ENCODE measurements around the gene RPS6KA2. TPM values are rescaled to one million over a fixed set of nuclear protein-coding genes. Genes with fewer than 3 reads are reported as not detected.

Gene RPS6KA2
- total RNA-seq, 1 donor from 2014 or later = 37.5 TPM

DNA sequence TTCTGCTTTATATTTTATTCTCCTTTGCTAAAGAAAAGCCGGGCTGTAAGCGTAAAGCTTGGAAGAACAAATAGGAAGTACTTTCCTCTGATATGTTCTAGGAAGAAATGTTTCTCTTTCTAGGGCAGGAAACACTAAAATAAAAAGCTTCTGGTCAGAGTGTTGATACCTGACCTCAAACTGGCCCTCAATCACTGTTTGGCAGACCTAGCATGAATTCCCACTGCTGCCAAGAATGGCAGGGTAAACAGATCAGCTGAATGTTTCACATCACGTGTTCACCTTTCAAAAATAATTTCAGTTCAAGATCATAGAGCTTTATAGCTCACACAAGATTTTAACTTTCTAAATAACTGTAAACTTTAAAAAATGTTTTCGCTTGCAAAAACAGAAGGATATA lies 247.3 kb downstream of the RPS6KA2 start:
- no peaks in the 10 kb centered on the region for H3K36me3 Mint-ChIP-seq (ENCODE audit: insufficient read depth)
- peaks cover 6% of the 10 kb centered on the region for H3K4me1 Mint-ChIP-seq (ENCODE audit: low read depth)
- no peak overlapping the region for H3K4me3 Mint-ChIP-seq (ENCODE audit: low read depth)
- no peaks in the 10 kb centered on the region for H3K27me3 Mint-ChIP-seq
- no peak overlapping the region for H3K27ac Mint-ChIP-seq
- H3K9me3 Mint-ChIP-seq (ENCODE audit: low read depth) = no peaks in the 10 kb centered on the region
- no peak for DNase-seq (ENCODE audit: low spot score, unreplicated experiment)
- TF ChIP-seq, protein P1, sequence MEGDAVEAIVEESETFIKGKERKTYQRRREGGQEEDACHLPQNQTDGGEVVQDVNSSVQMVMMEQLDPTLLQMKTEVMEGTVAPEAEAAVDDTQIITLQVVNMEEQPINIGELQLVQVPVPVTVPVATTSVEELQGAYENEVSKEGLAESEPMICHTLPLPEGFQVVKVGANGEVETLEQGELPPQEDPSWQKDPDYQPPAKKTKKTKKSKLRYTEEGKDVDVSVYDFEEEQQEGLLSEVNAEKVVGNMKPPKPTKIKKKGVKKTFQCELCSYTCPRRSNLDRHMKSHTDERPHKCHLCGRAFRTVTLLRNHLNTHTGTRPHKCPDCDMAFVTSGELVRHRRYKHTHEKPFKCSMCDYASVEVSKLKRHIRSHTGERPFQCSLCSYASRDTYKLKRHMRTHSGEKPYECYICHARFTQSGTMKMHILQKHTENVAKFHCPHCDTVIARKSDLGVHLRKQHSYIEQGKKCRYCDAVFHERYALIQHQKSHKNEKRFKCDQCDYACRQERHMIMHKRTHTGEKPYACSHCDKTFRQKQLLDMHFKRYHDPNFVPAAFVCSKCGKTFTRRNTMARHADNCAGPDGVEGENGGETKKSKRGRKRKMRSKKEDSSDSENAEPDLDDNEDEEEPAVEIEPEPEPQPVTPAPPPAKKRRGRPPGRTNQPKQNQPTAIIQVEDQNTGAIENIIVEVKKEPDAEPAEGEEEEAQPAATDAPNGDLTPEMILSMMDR (IDR thresholded peaks at IDR 0.05; ENCODE audit: unreplicated experiment) = no peak

DNA sequence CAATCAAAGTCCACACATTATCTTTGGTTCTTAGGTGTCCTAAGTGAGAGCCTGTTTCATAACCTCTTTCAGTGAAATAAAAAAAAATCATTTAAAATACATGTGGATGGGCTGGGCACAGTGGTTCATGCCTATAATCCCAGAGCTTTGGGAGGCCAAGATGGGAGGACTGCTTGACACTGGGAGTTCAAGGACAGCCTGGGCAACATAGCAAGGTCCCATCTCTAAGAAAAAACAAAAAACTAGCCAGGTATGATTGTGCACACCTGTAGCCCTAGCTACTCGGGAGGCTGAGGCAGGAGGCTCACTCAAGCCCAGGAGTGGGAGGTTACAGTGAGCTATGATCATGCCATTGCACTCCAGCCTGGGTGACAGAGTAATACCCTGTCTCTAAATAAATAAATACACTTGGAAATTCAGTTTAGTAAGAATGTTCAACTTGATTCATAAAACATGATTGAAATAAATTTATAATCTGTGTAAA lies 247.9 kb downstream of the RPS6KA2 start:
- Mint-ChIP-seq H3K27me3 (no peaks in the 10 kb centered on the region), H3K36me3 (ENCODE audit: insufficient read depth) (no peaks in the 10 kb centered on the region), H3K27ac (no peak overlapping the region), H3K4me1 (ENCODE audit: low read depth) (peaks cover 6% of the 10 kb centered on the region), H3K4me3 (ENCODE audit: low read depth) (no peak overlapping the region), H3K9me3 (ENCODE audit: low read depth) (no peaks in the 10 kb centered on the region)
- TF ChIP-seq, protein P1 (IDR thresholded peaks at IDR 0.05; ENCODE audit: unreplicated experiment) = no peak
- no peak for DNase-seq (ENCODE audit: low spot score, unreplicated experiment)

DNA sequence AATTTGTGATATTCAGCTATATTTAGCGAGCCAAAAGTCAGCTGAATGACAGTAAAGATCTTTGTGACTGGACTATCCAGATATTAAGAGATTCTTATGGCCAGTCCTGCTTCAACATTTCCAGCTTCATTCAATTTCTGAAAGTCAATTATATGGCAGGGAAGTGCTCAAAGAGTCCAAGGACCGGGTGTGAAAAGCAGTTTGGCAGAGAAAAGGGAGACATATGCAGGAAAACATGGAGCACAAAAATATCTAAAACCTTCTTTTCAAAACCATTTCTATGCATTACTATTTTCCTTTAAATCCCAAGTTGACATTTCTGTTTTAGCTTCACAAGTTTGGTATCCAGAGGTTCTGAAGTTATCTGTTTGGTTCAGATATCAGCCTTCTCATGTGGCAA lies 249.3 kb downstream of the RPS6KA2 start:
- DNase-seq (ENCODE audit: low spot score, unreplicated experiment) = no peak
- Mint-ChIP-seq H3K9me3 (ENCODE audit: low read depth) (no peaks in the 10 kb centered on the region), H3K27ac (no peak overlapping the region), H3K27me3 (no peaks in the 10 kb centered on the region), H3K4me3 (ENCODE audit: low read depth) (no peak overlapping the region), H3K4me1 (ENCODE audit: low read depth) (peaks cover 6% of the 10 kb centered on the region), H3K36me3 (ENCODE audit: insufficient read depth) (no peaks in the 10 kb centered on the region)
- TF ChIP-seq, protein P1 (IDR thresholded peaks at IDR 0.05; ENCODE audit: unreplicated experiment) = no peak

DNA sequence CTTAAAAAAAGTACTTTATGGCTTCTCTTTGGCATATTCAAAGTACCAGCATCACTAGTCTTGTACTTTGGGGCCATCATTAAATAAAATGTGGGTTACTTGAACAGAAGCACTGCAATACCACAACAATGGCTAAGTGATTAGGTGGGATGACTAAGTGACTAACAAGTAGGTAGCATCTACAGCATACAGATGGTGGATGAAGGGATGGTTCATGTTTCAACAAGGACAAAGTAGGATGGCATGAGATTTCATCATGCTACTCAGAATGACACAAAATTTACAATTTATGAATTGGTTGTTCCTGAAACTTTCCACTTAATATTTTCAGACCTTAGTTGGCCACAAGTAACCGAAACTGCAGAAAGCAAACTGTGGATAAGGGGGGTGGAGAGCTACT lies 252.0 kb downstream of the RPS6KA2 start:
- no peaks in the 10 kb centered on the region for H3K4me1 Mint-ChIP-seq (ENCODE audit: low read depth)
- H3K9me3 Mint-ChIP-seq (ENCODE audit: low read depth) = no peaks in the 10 kb centered on the region
- H3K4me3 Mint-ChIP-seq (ENCODE audit: low read depth) = no peak overlapping the region
- no peaks in the 10 kb centered on the region for H3K36me3 Mint-ChIP-seq (ENCODE audit: insufficient read depth)
- no peak for DNase-seq (ENCODE audit: low spot score, unreplicated experiment)
- no peaks in the 10 kb centered on the region for H3K27me3 Mint-ChIP-seq
- TF ChIP-seq, protein P1 (IDR thresholded peaks at IDR 0.05; ENCODE audit: unreplicated experiment) = no peak
- no peak overlapping the region for H3K27ac Mint-ChIP-seq

DNA sequence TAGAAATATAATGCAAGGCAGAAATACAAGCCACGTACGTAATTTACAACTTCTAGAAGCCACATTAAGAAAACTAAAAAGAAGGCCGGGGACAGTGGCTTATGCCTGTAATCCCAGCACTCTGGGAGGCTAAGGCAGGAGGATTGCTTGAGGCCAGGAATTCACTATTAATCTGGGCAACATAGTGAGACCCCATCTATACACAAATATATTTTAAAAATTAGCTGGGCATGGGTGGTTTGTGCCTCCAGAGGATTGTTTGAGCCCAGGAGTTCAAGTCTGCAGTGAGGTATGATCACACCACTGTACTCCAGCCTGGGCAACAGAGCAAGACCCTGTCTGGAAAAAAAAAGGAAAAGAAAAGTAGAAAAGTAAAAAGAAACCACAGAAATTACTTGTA lies 256.6 kb downstream of the RPS6KA2 start:
- Mint-ChIP-seq H3K4me1 (ENCODE audit: low read depth) (no peaks in the 10 kb centered on the region), H3K4me3 (ENCODE audit: low read depth) (no peak overlapping the region), H3K9me3 (ENCODE audit: low read depth) (no peaks in the 10 kb centered on the region), H3K36me3 (ENCODE audit: insufficient read depth) (peaks cover 2% of the 10 kb centered on the region), H3K27ac (no peak overlapping the region), H3K27me3 (no peaks in the 10 kb centered on the region)
- DNase-seq (ENCODE audit: low spot score, unreplicated experiment) = no peak
- TF ChIP-seq, protein P1 (IDR thresholded peaks at IDR 0.05; ENCODE audit: unreplicated experiment) = no peak
